GM18517 (cell line): Measurements from ENCODE around the gene C19orf25.

Source experiments
- ATAC-seq: cut with Tn5 transposase; IDR thresholded peaks from one replicate; pipeline ENCODE4 v1.9.1; 2021; ENCODE audit warnings: mild to moderate bottlenecking, moderate library complexity; ENCODE audit not compliant: unreplicated experiment

C19orf25 gene

GRCh38 chr19:1434577-1435060 lies 44.4 kb downstream of the C19orf25 start:
- ATAC-seq = no peak

GRCh38 chr19:1434040-1434366 lies 45.0 kb downstream of the C19orf25 start:
- no peak for ATAC-seq

- ATAC-seq = no peak
Measured at GRCh38 chr19:1433119-1434039, 45.6 kb downstream of the C19orf25 start.

GRCh38 chr19:1432507-1432887 lies 46.5 kb downstream of the C19orf25 start:
- no peak for ATAC-seq

GRCh38 chr19:1431759-1432506 lies 47.1 kb downstream of the C19orf25 start:
- no peak for ATAC-seq

- ATAC-seq = no peak
Measured at GRCh38 chr19:1430246-1430645, 48.8 kb downstream of the C19orf25 start.

GRCh38 chr19:1429750-1430149 lies 49.3 kb downstream of the C19orf25 start:
- ATAC-seq = no peak

GRCh38 chr19:1428738-1429391 lies 50.1 kb downstream of the C19orf25 start:
- ATAC-seq = no peak

GRCh38 chr19:1427221-1427920 lies 51.6 kb downstream of the C19orf25 start:
- ATAC-seq = no peak

- no peak for ATAC-seq
Measured at GRCh38 chr19:1426736-1427135, 52.3 kb downstream of the C19orf25 start.

GRCh38 chr19:1425902-1426301 lies 53.1 kb downstream of the C19orf25 start:
- ATAC-seq = no peak

- no peak for ATAC-seq
Measured at GRCh38 chr19:1425102-1425837, 53.7 kb downstream of the C19orf25 start.

GRCh38 chr19:1424192-1424955 lies 54.6 kb downstream of the C19orf25 start:
- no peak for ATAC-seq

- no peak for ATAC-seq
Measured at GRCh38 chr19:1423436-1424191, 55.4 kb downstream of the C19orf25 start.
